MCF 10A (cell line): ENCODE data around the gene KLRC4. TPM values are rescaled to one million over a fixed set of nuclear protein-coding genes. Genes with fewer than 3 reads are reported as not detected.
"Not testable (repeated sequence)": the region's sequence is repeated elsewhere in the genome, so short reads cannot be mapped to it uniquely, and the experiment has no call there.

Experiments used
- BruUV-seq: library from RNA; stranded (reverse); fragments of 400-500 nt; replicated peaks from 2 replicates; lab custom pipeline; 2021; lab: Mats Ljungman, UMichigan
- CTCF ChIA-PET: fragments of 300-600 bp; sonication (Branson Sonifier 250); formaldehyde crosslinking; extraction: SDS; loops from one replicate; lab custom pipeline; 2021; ENCODE audit warnings: antibody characterized with exemption, inconsistent platforms; lab: Yijun Ruan, JAX
- POLR2A ChIA-PET: fragments of 300-600, 350-650 bp; sonication (Branson Sonifier 250); formaldehyde crosslinking; extraction: SDS; loops from one replicate; lab custom pipeline; 2020; ENCODE audit warnings: antibody characterized with exemption, inconsistent platforms; lab: Yijun Ruan, JAX
- DNase-seq: peaks from one replicate; pipeline ENCODE4 v3.0.0-alpha.2; 2018; ENCODE audit not compliant: unreplicated experiment
- H3K27ac Mint-ChIP-seq: one replicate; pipeline ENCODE4 v1.8.0; 2022; ENCODE audit warnings: mild to moderate bottlenecking, low read depth, mixed read lengths; ENCODE audit not compliant: unreplicated experiment
- H3K27me3 Mint-ChIP-seq: one replicate; pipeline ENCODE4 v1.8.0; 2022; ENCODE audit warnings: mixed read lengths; ENCODE audit not compliant: insufficient read depth, unreplicated experiment
- H3K36me3 Mint-ChIP-seq: one replicate; pipeline ENCODE4 v1.8.0; 2022; ENCODE audit warnings: mild to moderate bottlenecking, moderate library complexity, mixed read lengths; ENCODE audit not compliant: insufficient read depth, unreplicated experiment
- H3K4me1 Mint-ChIP-seq: one replicate; pipeline ENCODE4 v1.8.0; 2022; ENCODE audit warnings: mixed read lengths; ENCODE audit not compliant: insufficient read depth, unreplicated experiment
- H3K4me3 Mint-ChIP-seq: one replicate; pipeline ENCODE4 v1.8.0; 2022; ENCODE audit warnings: mild to moderate bottlenecking, moderate library complexity, mixed read lengths; ENCODE audit not compliant: unreplicated experiment
- H3K9me3 Mint-ChIP-seq: one replicate; pipeline ENCODE4 v1.8.0; 2022; ENCODE audit warnings: mixed read lengths; ENCODE audit not compliant: unreplicated experiment
- CTCF ChIP-seq: fragments of 200-600 bp; IDR thresholded peaks from one replicate; pipeline ENCODE4 v1.8.0; 2022; ENCODE audit warnings: antibody characterized with exemption, mild to moderate bottlenecking; ENCODE audit not compliant: unreplicated experiment
- intact Hi-C: fragments of 100-400 bp; cut with micrococcal nuclease; formaldehyde crosslinking; loops from 2 replicates; pipeline ENCODE4 v1.14.1; 2022
- total RNA-seq: library from RNA; stranded (reverse); gene quantifications from 2 replicates; pipeline ENCODE4 v1.2.3, GENCODE V29; 2022

Gene KLRC4
- total RNA-seq, 1 experiment from 2014 or later, result 0.84 TPM

- H3K27ac Mint-ChIP-seq, result no peak overlapping the region
- peaks cover 5% of the 10 kb centered on the region for H3K4me1 Mint-ChIP-seq
- peaks cover 6% of the 10 kb centered on the region for H3K36me3 Mint-ChIP-seq
- BruUV-seq, result no TSS peak
- ChIA-PET CTCF (no interaction called here), POLR2A (interaction anchor here (0.6 to 0.9 kb wide), 3 partner anchors 13 to 558 kb away, joined by 3 to 5 read pairs (median 3); no protein-coding TSS in a partner anchor)
- no peaks in the 10 kb centered on the region for H3K9me3 Mint-ChIP-seq
- no peak for TF ChIP-seq CTCF
- no peak overlapping the region for H3K4me3 Mint-ChIP-seq
- no peaks in the 10 kb centered on the region for H3K27me3 Mint-ChIP-seq
- intact Hi-C loops, result no loop called here
- DNase-seq, result no peak
Observed at GRCh38 chr12:10454531-10454930, 45.0 kb upstream of the KLRC4 start.

GRCh38 chr12:10453156-10453555 lies 43.6 kb upstream of the KLRC4 start, which contains the start of gene KLRC1:
Gene KLRC1 (minus strand): TSS chr12:10453377. CDS start chr12:10451156, 2,221 bp downstream.
- Mint-ChIP-seq H3K27ac (no peak within 1 kb of the TSS), H3K4me1 (peaks cover 5% of the 10 kb centered on the region), H3K9me3 (no peaks in the 10 kb centered on the region), H3K27me3 (no peaks in the 10 kb centered on the region), H3K4me3 (no peak within 1 kb of the TSS), H3K36me3 (peaks cover 6% of the 10 kb centered on the region)
- BruUV-seq, result no TSS peak
- CTCF ChIA-PET, result no interaction called here
- POLR2A ChIA-PET, result interaction anchor here (0.9 kb wide), 1 partner anchor 241 kb away, joined by 3 read pairs; no protein-coding TSS in a partner anchor
- no peak for TF ChIP-seq CTCF
- intact Hi-C loops, result no loop called here
- peak; percentile 64 for DNase-seq

GRCh38 chr12:10448236-10448635 lies 38.7 kb upstream of the KLRC4 start:
- no peak for TF ChIP-seq CTCF
- CTCF ChIA-PET, result no interaction called here
- BruUV-seq, result no TSS peak
- Mint-ChIP-seq H3K27ac (no peak overlapping the region), H3K4me1 (peaks cover 4% of the 10 kb centered on the region), H3K4me3 (no peak overlapping the region), H3K9me3 (no peaks in the 10 kb centered on the region), H3K27me3 (no peaks in the 10 kb centered on the region), H3K36me3 (peaks cover 6% of the 10 kb centered on the region)
- POLR2A ChIA-PET, result no interaction called here
- intact Hi-C loops, result no loop called here
- no peak for DNase-seq

- POLR2A ChIA-PET, CTCF ChIA-PET, intact Hi-C loops, BruUV-seq, H3K9me3 Mint-ChIP-seq, H3K27me3 Mint-ChIP-seq, H3K36me3 Mint-ChIP-seq, H3K27ac Mint-ChIP-seq, H3K4me1 Mint-ChIP-seq, H3K4me3 Mint-ChIP-seq: not testable (repeated sequence)
- DNase-seq, result peak; percentile 12
Observed at GRCh38 chr12:10446052-10446451, 36.5 kb upstream of the KLRC4 start.

GRCh38 chr12:10441144-10441543 lies 31.6 kb upstream of the KLRC4 start:
- BruUV-seq, H3K36me3 Mint-ChIP-seq, DNase-seq, H3K27me3 Mint-ChIP-seq, intact Hi-C loops, POLR2A ChIA-PET, H3K27ac Mint-ChIP-seq, H3K4me1 Mint-ChIP-seq, H3K4me3 Mint-ChIP-seq, H3K9me3 Mint-ChIP-seq: not testable (repeated sequence)
- CTCF ChIA-PET, result interaction anchor here (0.6 kb wide), 2 partner anchors 544 to 1739 kb away, joined by 3 to 4 read pairs; no protein-coding TSS in a partner anchor

GRCh38 chr12:10439608-10440274 lies 30.2 kb upstream of the KLRC4 start:
- peak; percentile 48 for DNase-seq
- H3K4me3 Mint-ChIP-seq, BruUV-seq, H3K9me3 Mint-ChIP-seq, H3K27ac Mint-ChIP-seq, POLR2A ChIA-PET, intact Hi-C loops, H3K4me1 Mint-ChIP-seq, H3K27me3 Mint-ChIP-seq, H3K36me3 Mint-ChIP-seq, CTCF ChIA-PET: not testable (repeated sequence)

GRCh38 chr12:10437601-10438000 lies 28.0 kb upstream of the KLRC4 start:
- H3K27me3 Mint-ChIP-seq, H3K9me3 Mint-ChIP-seq, DNase-seq, H3K4me3 Mint-ChIP-seq, H3K27ac Mint-ChIP-seq, intact Hi-C loops, BruUV-seq, CTCF ChIA-PET, H3K4me1 Mint-ChIP-seq, POLR2A ChIA-PET, H3K36me3 Mint-ChIP-seq: not testable (repeated sequence)
